WI38 (cell line): ENCODE results near the gene ZNF775.

Experiments
- H3K4me3 ChIP-seq: 2 replicates; pipeline ENCODE4 v1.5.1; 2011; ENCODE audit warnings: low read depth, mild to moderate bottlenecking, control low read depth, low read length
- CTCF ChIP-seq: IDR thresholded peaks from 2 replicates; pipeline ENCODE4 v1.5.1; 2012; ENCODE audit warnings: low read depth, mild to moderate bottlenecking, control low read depth, low read length

The ZNF775 gene

GRCh38 chr7:150335108-150335773, 43.9 kb upstream of the ZNF775 start:
- no peak for TF ChIP-seq CTCF
- no peak overlapping the region for H3K4me3 ChIP-seq

GRCh38 chr7:150335774-150336112, 43.4 kb upstream of the ZNF775 start:
- no peak overlapping the region for H3K4me3 ChIP-seq
- TF ChIP-seq CTCF = no peak

GRCh38 chr7:150336746-150337145, 42.4 kb upstream of the ZNF775 start:
- no peak for TF ChIP-seq CTCF
- H3K4me3 ChIP-seq = no peak overlapping the region

GRCh38 chr7:150337179-150337578, 42.0 kb upstream of the ZNF775 start:
- TF ChIP-seq CTCF = no peak
- no peak overlapping the region for H3K4me3 ChIP-seq

- TF ChIP-seq CTCF = no peak
These were observed 41.5 kb upstream of the ZNF775 start for GRCh38 chr7:150337659-150338081.

GRCh38 chr7:150338166-150338829, 40.8 kb upstream of the ZNF775 start:
- TF ChIP-seq CTCF = no peak
- no peak overlapping the region for H3K4me3 ChIP-seq

More at GRCh38 chr7:150337659-150338081, 41.5 kb upstream of the ZNF775 start:
- H3K4me3 ChIP-seq = no peak overlapping the region

- TF ChIP-seq CTCF = no peak
- H3K4me3 ChIP-seq = no peak overlapping the region
These were observed 39.7 kb upstream of the ZNF775 start for GRCh38 chr7:150339409-150339809.
